Effector memory CD4-positive, alpha-beta T cell (primary cell): Measurements from ENCODE around the gene ZNF296.
A peak's percentile ranks its signal among the peaks of the same experiment; 100 is the strongest.
"Not testable (repeated sequence)": the region's sequence is repeated elsewhere in the genome, so short reads cannot be mapped to it uniquely, and the experiment has no call there.

Source experiments
- DNase-seq, 3 donors: peaks; one replicate each; pipeline ENCODE4 v3.0.0-alpha.2; 2020
- H3K27ac ChIP-seq: 2 replicates; pipeline ENCODE4 v1.7.0; 2013; ENCODE audit warnings: mild to moderate bottlenecking, low read length, moderate library complexity; ENCODE audit not compliant: insufficient read depth, poor library complexity, severe bottlenecking
- H3K27me3 ChIP-seq: replicated peaks from 2 replicates; pipeline ENCODE4 v1.7.0; 2013; ENCODE audit warnings: mild to moderate bottlenecking, low read length; ENCODE audit not compliant: insufficient read depth, control insufficient read depth, poor library complexity, severe bottlenecking
- H3K36me3 ChIP-seq: 2 replicates; pipeline ENCODE4 v1.7.0; 2013; ENCODE audit warnings: mild to moderate bottlenecking, low read length, moderate library complexity; ENCODE audit not compliant: control insufficient read depth, insufficient read depth
- H3K4me1 ChIP-seq: 2 replicates; pipeline ENCODE4 v1.7.0; 2013; ENCODE audit warnings: low read length, mild to moderate bottlenecking; ENCODE audit not compliant: control insufficient read depth, insufficient read depth, poor library complexity, severe bottlenecking
- H3K4me3 ChIP-seq: 2 replicates; pipeline ENCODE4 v1.7.0; 2013; ENCODE audit warnings: low read length, low read depth, mild to moderate bottlenecking; ENCODE audit not compliant: insufficient read depth, poor library complexity, severe bottlenecking
- H3K9me3 ChIP-seq: 2 replicates; pipeline ENCODE4 v1.7.0; 2013; ENCODE audit warnings: mild to moderate bottlenecking, low read length, moderate library complexity; ENCODE audit not compliant: control insufficient read depth

ZNF296 gene

GRCh38 chr19:45117167-45117594 is 40.9 kb upstream of the ZNF296 start:
- H3K36me3 ChIP-seq, result no peaks in the 10 kb centered on the region

GRCh38 chr19:45115809-45116615 is 39.7 kb upstream of the ZNF296 start:
- Histone ChIP-seq H3K9me3 (no peaks in the 10 kb centered on the region), H3K36me3 (no peaks in the 10 kb centered on the region), H3K4me3 (no peak overlapping the region), H3K27me3 (no peaks in the 10 kb centered on the region), H3K4me1 (peaks cover 16% of the 10 kb centered on the region), H3K27ac (no peak overlapping the region)
- no peak for DNase-seq

More at GRCh38 chr19:45117167-45117594, 40.9 kb upstream of the ZNF296 start:
- H3K9me3 ChIP-seq, result no peaks in the 10 kb centered on the region
- peak overlapping the region; percentile 9 for H3K4me3 ChIP-seq
- peaks cover 16% of the 10 kb centered on the region for H3K4me1 ChIP-seq
- H3K27me3 ChIP-seq, result no peaks in the 10 kb centered on the region
- DNase-seq, result no peak
- no peak overlapping the region for H3K27ac ChIP-seq

GRCh38 chr19:45114116-45114515 is 37.8 kb upstream of the ZNF296 start:
- Histone ChIP-seq H3K36me3 (no peaks in the 10 kb centered on the region), H3K4me1 (peaks cover 16% of the 10 kb centered on the region), H3K9me3 (no peaks in the 10 kb centered on the region), H3K27ac (no peak overlapping the region), H3K27me3 (no peaks in the 10 kb centered on the region), H3K4me3 (no peak overlapping the region)
- no peak for DNase-seq

GRCh38 chr19:45113628-45114027 is 37.4 kb upstream of the ZNF296 start:
- no peaks in the 10 kb centered on the region for H3K9me3 ChIP-seq
- DNase-seq, result no peak
- H3K27ac ChIP-seq, result no peak overlapping the region
- no peaks in the 10 kb centered on the region for H3K27me3 ChIP-seq
- no peak overlapping the region for H3K4me3 ChIP-seq
- peaks cover 16% of the 10 kb centered on the region for H3K4me1 ChIP-seq
- no peaks in the 10 kb centered on the region for H3K36me3 ChIP-seq

- Histone ChIP-seq H3K9me3 (no peaks in the 10 kb centered on the region), H3K4me3 (no peak overlapping the region), H3K36me3 (no peaks in the 10 kb centered on the region), H3K27me3 (no peaks in the 10 kb centered on the region), H3K4me1 (peaks cover 11% of the 10 kb centered on the region), H3K27ac (no peak overlapping the region)
- no peak for DNase-seq
Measured at GRCh38 chr19:45112111-45112827, 36.0 kb upstream of the ZNF296 start.

GRCh38 chr19:45110851-45111266 is 34.6 kb upstream of the ZNF296 start:
- H3K27ac ChIP-seq, result no peak overlapping the region

GRCh38 chr19:45107621-45108150 is 31.4 kb upstream of the ZNF296 start:
- Histone ChIP-seq H3K36me3 (no peaks in the 10 kb centered on the region), H3K4me1 (peaks cover 24% of the 10 kb centered on the region), H3K27ac (no peak overlapping the region), H3K27me3 (no peaks in the 10 kb centered on the region), H3K9me3 (no peaks in the 10 kb centered on the region), H3K4me3 (no peak overlapping the region)
- DNase-seq, result no peak

More at GRCh38 chr19:45110851-45111266, 34.6 kb upstream of the ZNF296 start:
- no peaks in the 10 kb centered on the region for H3K36me3 ChIP-seq
- H3K9me3 ChIP-seq, result no peaks in the 10 kb centered on the region
- H3K4me1 ChIP-seq, result no peaks in the 10 kb centered on the region
- DNase-seq, result no peak
- H3K27me3 ChIP-seq, result no peaks in the 10 kb centered on the region
- no peak overlapping the region for H3K4me3 ChIP-seq

- H3K36me3 ChIP-seq, DNase-seq, H3K4me3 ChIP-seq, H3K27me3 ChIP-seq, H3K27ac ChIP-seq, H3K9me3 ChIP-seq: not testable (repeated sequence)
- H3K4me1 ChIP-seq, result peaks cover 28% of the 10 kb centered on the region
Measured at GRCh38 chr19:45106363-45106762, 30.1 kb upstream of the ZNF296 start.

GRCh38 chr19:45104658-45105349 is 28.5 kb upstream of the ZNF296 start:
- DNase-seq, result no peak
- H3K36me3 ChIP-seq, result no peaks in the 10 kb centered on the region
- peaks cover 28% of the 10 kb centered on the region for H3K4me1 ChIP-seq
- no peaks in the 10 kb centered on the region for H3K27me3 ChIP-seq
- no peak overlapping the region for H3K27ac ChIP-seq
- no peak overlapping the region for H3K4me3 ChIP-seq
- H3K9me3 ChIP-seq, result no peaks in the 10 kb centered on the region
